Measurements from ENCODE around the gene ENOX2. TPM values are rescaled to one million over a fixed set of nuclear protein-coding genes. Genes with fewer than 3 reads are reported as not detected.

ENOX2 gene
- total RNA-seq, 1 experiment from 2014 or later: 12.9 TPM

- H3K27ac ChIP-seq (ENCODE audit: low read depth, low read length): no peak overlapping the region
- H3K36me3 ChIP-seq (ENCODE audit: control insufficient read depth in 1 of 2, insufficient read depth in 2 of 2, low read length in 2 of 2): no peaks in the 10 kb centered on the region
- no TSS peak for BruUV-seq (replicated peaks)
- intact Hi-C loops (cut with micrococcal nuclease): no loop called here
- H3K79me2 ChIP-seq (ENCODE audit: insufficient read depth, low read length): no peaks in the 10 kb centered on the region
- H2AFZ ChIP-seq (ENCODE audit: low read depth, low read length, poor library complexity, severe bottlenecking): no peak overlapping the region
- H3K9ac ChIP-seq (ENCODE audit: low read length): no peak overlapping the region
- no peaks in the 10 kb centered on the region for H3K9me3 ChIP-seq (ENCODE audit: control insufficient read depth in 1 of 2, insufficient read depth in 1 of 2, low read depth in 1 of 2, low read length in 2 of 2)
- ChIA-PET RAD21 (ENCODE audit: low non-redundant PET in 1 of 2, low total read pairs in 2 of 2, uncharacterized antibody in 2 of 2, unreplicated experiment in 2 of 2) (no interaction called here), POLR2A (no interaction called here), CTCF (no interaction called here)
- H3K4me1 ChIP-seq (ENCODE audit: control insufficient read depth in 1 of 2, insufficient read depth in 2 of 2, low read length in 2 of 2): no peaks in the 10 kb centered on the region
- ATAC-seq (no peak), DNase-seq (ENCODE audit: low read depth, low spot score) (no peak)
- no peaks in the 10 kb centered on the region for H3K9me2 ChIP-seq (ENCODE audit: insufficient read depth)
- no peaks in the 10 kb centered on the region for H4K20me1 ChIP-seq (ENCODE audit: insufficient read depth)
- TF ChIP-seq ZFX (IDR thresholded peaks at IDR 0.05) (no peak), CEBPB (IDR thresholded peaks at IDR 0.05; ENCODE audit: low read depth) (no peak), EZH2phosphoT487 (IDR thresholded peaks at IDR 0.05; ENCODE audit: borderline replicate concordance) (no peak), POLR2AphosphoS5 (IDR thresholded peaks at IDR 0.05; ENCODE audit: low read depth, low read length) (no peak), REST (IDR thresholded peaks at IDR 0.05; ENCODE audit: low read depth) (no peak), CBX3 (IDR thresholded peaks at IDR 0.05; ENCODE audit: low read depth) (no peak), RAD21 (IDR thresholded peaks at IDR 0.05; ENCODE audit: low read depth) (no peak), SP1 (IDR thresholded peaks at IDR 0.05; ENCODE audit: low read depth) (no peak), CTCF (IDR thresholded peaks at IDR 0.05 in 2 of 3, conservative IDR thresholded peaks at IDR 0.05 in 1 of 3; ENCODE audit: borderline replicate concordance in 1 of 3, insufficient read depth in 1 of 3, low read depth in 2 of 3, low read length in 2 of 3) (no peak), EGR1 (IDR thresholded peaks at IDR 0.05; ENCODE audit: low read depth) (no peak), EZH2 (IDR thresholded peaks at IDR 0.05) (no peak), MAX (IDR thresholded peaks at IDR 0.05) (no peak), YY1 (IDR thresholded peaks at IDR 0.05; ENCODE audit: extremely low read depth, insufficient replicate concordance, low read depth, low read length) (no peak), FOSL1 (IDR thresholded peaks at IDR 0.05; ENCODE audit: low read depth) (no peak), ELF1 (IDR thresholded peaks at IDR 0.05; ENCODE audit: borderline replicate concordance, low read depth) (no peak), ZBTB33 (IDR thresholded peaks at IDR 0.05; ENCODE audit: extremely low read depth, insufficient replicate concordance, low read length) (no peak), ATF3 (IDR thresholded peaks at IDR 0.05) (no peak), ZNF274 (IDR thresholded peaks at IDR 0.05; ENCODE audit: low read depth, low read length) (no peak)
- H3K4me3 ChIP-seq (replicated peaks in 1 of 2; ENCODE audit: low read depth in 1 of 2, low read length in 2 of 2): no peak overlapping the region
- no peak overlapping the region for H3K4me2 ChIP-seq (ENCODE audit: low read length)
- H3K27me3 ChIP-seq (ENCODE audit: insufficient read depth, low read length): no peaks in the 10 kb centered on the region
These were observed 99.5 kb downstream of the ENOX2 start for GRCh38 chrX:130803537-130803936.

Measured in HCT116 (cell line).